K562 (cell line): ENCODE measurements around the gene TMEM141. TPM values are rescaled to one million over a fixed set of nuclear protein-coding genes. Genes with fewer than 3 reads are reported as not detected.

Experiments used
- CBX5 ChIP-seq: IDR thresholded peaks from 2 replicates; pipeline ENCODE4 v1.6.1; 2014; ENCODE audit warnings: low read depth, borderline replicate concordance
- CREM ChIP-seq: IDR thresholded peaks from 2 replicates; pipeline ENCODE4 v1.6.1; 2014; ENCODE audit warnings: antibody characterized with exemption, low read depth
- CTBP1 ChIP-seq: fragments of 450-650 bp; IDR thresholded peaks from 2 replicates; pipeline ENCODE4 v1.6.1; 2016; ENCODE audit warnings: borderline replicate concordance
- DEAF1 ChIP-seq: fragments of 450-650 bp; formaldehyde crosslinking; IDR thresholded peaks from 2 replicates; pipeline ENCODE4 v1.4.0; 2020; ENCODE audit warnings: mild to moderate bottlenecking, moderate library complexity
- E2F1 ChIP-seq: sonication (generic); formaldehyde crosslinking; IDR thresholded peaks from 2 replicates; pipeline ENCODE4 v1.8.1; 2023; ENCODE audit warnings: mild to moderate bottlenecking, missing genetic modification reagents, moderate library complexity
- E2F8 ChIP-seq: fragments of 450-650 bp; IDR thresholded peaks from 2 replicates; pipeline ENCODE4 v1.7.1; 2018; ENCODE audit warnings: mild to moderate bottlenecking, low read depth; ENCODE audit not compliant: partially characterized antibody
- KAT2B ChIP-seq: IDR thresholded peaks from one replicate; pipeline ENCODE4 v1.6.1; 2012; ENCODE audit warnings: low read depth, mild to moderate bottlenecking, control low read depth, inconsistent platforms, low read length, moderate library complexity
- KLF6 ChIP-seq: fragments of 250-450 bp; sonication (Bioruptor Pico); IDR thresholded peaks from 2 replicates; pipeline ENCODE4 v1.4.0; 2020; ENCODE audit warnings: mild to moderate bottlenecking, moderate library complexity, borderline replicate concordance
- LEF1 ChIP-seq: fragments of 450-650 bp; IDR thresholded peaks from 2 replicates; pipeline ENCODE4 v1.6.1; 2016; ENCODE audit warnings: mild to moderate bottlenecking
- MCM3 ChIP-seq: fragments of 450-650 bp; IDR thresholded peaks from 2 replicates; pipeline ENCODE4 v1.6.1; 2016
- MEIS2 ChIP-seq: fragments of 450-650 bp; IDR thresholded peaks from 2 replicates; pipeline ENCODE4 v1.6.1; 2014; ENCODE audit warnings: mild to moderate bottlenecking; ENCODE audit not compliant: partially characterized antibody
- NR1H2 ChIP-seq: sonication (generic); formaldehyde crosslinking; IDR thresholded peaks from 2 replicates; pipeline ENCODE4 v1.4.0; 2020; ENCODE audit warnings: mild to moderate bottlenecking, missing genetic modification reagents
- POLR3A ChIP-seq: IDR thresholded peaks from 2 replicates; pipeline ENCODE4 v1.6.1; 2011; ENCODE audit warnings: borderline replicate concordance, mild to moderate bottlenecking, moderate library complexity; ENCODE audit not compliant: insufficient read length, insufficient read depth; ENCODE audit errors: extremely low read depth
- POLR3G ChIP-seq: IDR thresholded peaks from 2 replicates; pipeline ENCODE4 v1.6.1; 2011; ENCODE audit not compliant: insufficient read length, insufficient replicate concordance; ENCODE audit errors: extremely low read depth
- RBM17 ChIP-seq: fragments of 200-400 bp; formaldehyde crosslinking; IDR thresholded peaks from 2 replicates; pipeline ENCODE4 v1.6.1; 2017; ENCODE audit warnings: low read depth, mild to moderate bottlenecking, low read length, borderline replicate concordance
- TEAD2 ChIP-seq: fragments of 450-650 bp; IDR thresholded peaks from 2 replicates; pipeline ENCODE4 v1.6.1; 2016; ENCODE audit warnings: missing genetic modification characterization, control low read depth, missing compliant biosample characterization
- ZBTB9 ChIP-seq: fragments of 450-650 bp; formaldehyde crosslinking; IDR thresholded peaks from 2 replicates; pipeline ENCODE4 v1.4.0; 2020; ENCODE audit warnings: mild to moderate bottlenecking, moderate library complexity
- ZC3H11A ChIP-seq: IDR thresholded peaks from 2 replicates; pipeline ENCODE4 v1.6.1; 2012; ENCODE audit warnings: low read depth, low read length, improper control_type of control experiment
- ZNF311 ChIP-seq: fragments of 250-450 bp; sonication (Bioruptor Pico); IDR thresholded peaks from 2 replicates; pipeline ENCODE4 v1.4.0; 2020; ENCODE audit warnings: mild to moderate bottlenecking, moderate library complexity
- ZNF316 ChIP-seq: fragments of 450-650 bp; IDR thresholded peaks from 2 replicates; pipeline ENCODE4 v1.6.1; 2016
- ZNF561 ChIP-seq: fragments of 450-650 bp; formaldehyde crosslinking; conservative IDR thresholded peaks from 2 replicates; pipeline ENCODE4 v1.4.0; 2020; ENCODE audit warnings: mild to moderate bottlenecking, moderate library complexity
- ZNF696 ChIP-seq: fragments of 250-450 bp; sonication (Bioruptor Pico); conservative IDR thresholded peaks from 2 replicates; pipeline ENCODE4 v1.4.0; 2020; ENCODE audit warnings: mild to moderate bottlenecking, moderate library complexity
- polyA plus RNA-seq, 8 experiments: library from polyadenylated mRNA; depleted of rRNA in 4 of 8; stranded (reverse) in 5 of 8; unstranded in 3 of 8; fragments of >200 nt; fragmentation: Nextera tagmentation in 2 of 8; fragmentation: Illumina TruSeq in 1 of 8; extraction: Ambion mirVana in 2 of 8; extraction: Trizol in 1 of 8; gene quantifications; 2 replicates each; pipeline versions ENCODE4 v1.2.1 to v1.2.3, GENCODE V29; 2011 to 2014; ENCODE audit warnings: inconsistent platforms in 1 of 8, missing spikeins in 1 of 8
- total RNA-seq, 7 experiments: library from RNA; depleted of rRNA in 6 of 7; stranded (reverse); fragments of >200 nt in 6 of 7; fragmentation: Illumina TruSeq in 2 of 7; extraction: Trizol in 2 of 7; gene quantifications; 2 replicates each; pipeline versions ENCODE4 v1.2.1 to v1.2.3, GENCODE V29; 2011 to 2021; ENCODE audit warnings: low replicate concordance in 1 of 7

Gene TMEM141
- total and polyA plus RNA-seq, 9 of the 15 experiments (the other 6 are each of a cell fraction or from before 2014, with no cell fraction given), result 21.5 to 123 (median 74.8) TPM

GRCh38 chr9:136784249-136784996 lies 6.7 kb upstream of the TMEM141 start (continued):
- TF ChIP-seq MEIS2 (peak; percentile 62), ZC3H11A (no peak), CBX5 (no peak), ZBTB9 (0 out of 2 replicates have a peak, but pooled peaks have one; percentile 16), ZNF561 (CRISPR knock-in tag) (no peak), E2F8 (no peak), E2F1 (CRISPR knock-in tag) (no peak), LEF1 (no peak), MCM3 (no peak), KLF6 (CRISPR knock-in tag) (no peak), NR1H2 (CRISPR knock-in tag) (no peak), CREM (no peak), POLR3A (no peak), KAT2B (no peak), CTBP1 (no peak), ZNF696 (CRISPR knock-in tag) (no peak), ZNF311 (0 out of 2 replicates have a peak, but pooled peaks have one; percentile 21), RBM17 (no peak), DEAF1 (CRISPR knock-in tag) (peak; percentile 41), TEAD2 (tag) (no peak), POLR3G (no peak), ZNF316 (no peak)
